Endothelial cell of umbilical vein (primary cell): ENCODE results near the gene GNB5. TPM values are rescaled to one million over a fixed set of nuclear protein-coding genes. Genes with fewer than 3 reads are reported as not detected.

Source experiments
- BruUV-seq: library from RNA; stranded (reverse); fragments of 400-500 nt; replicated peaks from 2 replicates; lab custom pipeline; 2021; lab: Mats Ljungman, UMichigan
- CTCF ChIA-PET: fragments of 300-600, 350-600 bp; sonication (Branson Sonifier 250); formaldehyde crosslinking; loops from one replicate; lab custom pipeline; 2021; ENCODE audit warnings: antibody characterized with exemption, inconsistent platforms; lab: Charles Lee
- POLR2A ChIA-PET: fragments of 300-600, 350-600 bp; sonication (Branson Sonifier 250); formaldehyde crosslinking; loops from one replicate; lab custom pipeline; 2021; ENCODE audit warnings: antibody characterized with exemption, inconsistent platforms; lab: Charles Lee
- DNase-seq: peaks from one replicate; pipeline ENCODE4 v3.0.0-alpha.2; 2011; ENCODE audit warnings: low read depth, low spot score
- FAIRE-seq: peaks from 2 replicates; lab custom pipeline; 2011; peaks lifted over from hg19 to GRCh38; lab: Jason Lieb, UNC
- H2AFZ ChIP-seq: 2 replicates; pipeline ENCODE4 v1.6.0; 2012; ENCODE audit warnings: low read depth, low read length, control low read depth, inconsistent platforms
- H3K27ac ChIP-seq: 2 replicates; pipeline ENCODE4 v1.5.1; 2011; ENCODE audit warnings: low read depth, mild to moderate bottlenecking, control low read depth, low read length, moderate library complexity; ENCODE audit not compliant: insufficient read depth
- H3K27me3 ChIP-seq, 2 experiments: 2 replicates each; pipeline versions ENCODE4 v1.6.0 to v1.6.1; 2011; ENCODE audit warnings: low read length in 2 of 2, mixed read lengths in 1 of 2; ENCODE audit not compliant: control insufficient read depth in 2 of 2, insufficient read depth in 2 of 2
- H3K36me3 ChIP-seq, 2 experiments: 2 replicates in 1 of 2; 3 replicates in 1 of 2; pipeline ENCODE4 v1.5.1; 2011; ENCODE audit warnings: low read length in 2 of 2, mild to moderate bottlenecking in 1 of 2, moderate library complexity in 1 of 2; ENCODE audit not compliant: control insufficient read depth in 2 of 2, insufficient read depth in 2 of 2; ENCODE audit errors: extremely low read depth in 1 of 2
- H3K4me1 ChIP-seq: 3 replicates; pipeline ENCODE4 v1.5.1; 2011; ENCODE audit warnings: mild to moderate bottlenecking, low read length; ENCODE audit not compliant: control insufficient read depth, insufficient read depth; ENCODE audit errors: extremely low read depth
- H3K4me2 ChIP-seq: 2 replicates; pipeline ENCODE4 v1.6.1; 2011; ENCODE audit warnings: low read length, control low read depth, mixed read lengths; ENCODE audit not compliant: insufficient read depth
- H3K4me3 ChIP-seq, 3 experiments: fragments of 200-600 bp in 1 of 3; sonication (generic), shearing (Covaris generic) in 1 of 3; replicated peaks in 1 of 3; 2 replicates each; pipeline ENCODE4 v1.5.1; 2011 to 2016; ENCODE audit warnings: control low read depth in 3 of 3, low read length in 3 of 3, mild to moderate bottlenecking in 2 of 3, inconsistent platforms in 1 of 3, low read depth in 1 of 3, moderate library complexity in 1 of 3; ENCODE audit not compliant: insufficient read depth in 1 of 3
- H3K79me2 ChIP-seq: 2 replicates; pipeline ENCODE4 v1.6.0; 2012; ENCODE audit warnings: low read length, inconsistent platforms; ENCODE audit not compliant: control insufficient read depth, insufficient read depth
- H3K9ac ChIP-seq: replicated peaks from 2 replicates; pipeline ENCODE3; 2011; ENCODE audit warnings: low read length, control low read depth; ENCODE audit not compliant: insufficient read depth; ENCODE audit errors: extremely low read depth
- H3K9me1 ChIP-seq: replicated peaks from 3 replicates; pipeline ENCODE4 v1.6.0; 2011; ENCODE audit warnings: mild to moderate bottlenecking, low read length; ENCODE audit not compliant: control insufficient read depth, insufficient read depth; ENCODE audit errors: extremely low read depth
- H3K9me3 ChIP-seq: replicated peaks from 2 replicates; pipeline ENCODE4 v1.5.1; 2012; ENCODE audit warnings: low read length, inconsistent platforms; ENCODE audit not compliant: control insufficient read depth, insufficient read depth
- H4K20me1 ChIP-seq: replicated peaks from 2 replicates; pipeline ENCODE3; 2011; ENCODE audit warnings: mild to moderate bottlenecking, low read length; ENCODE audit not compliant: control insufficient read depth, insufficient read depth; ENCODE audit errors: extremely low read depth
- EZH2 ChIP-seq: IDR thresholded peaks from 2 replicates; pipeline ENCODE4 v1.6.1; 2012; ENCODE audit warnings: borderline replicate concordance, low read depth, mild to moderate bottlenecking, moderate library complexity, low read length, inconsistent platforms; ENCODE audit not compliant: severe bottlenecking
- FOS ChIP-seq: IDR thresholded peaks from 2 replicates; pipeline ENCODE4 v1.6.1; 2011; ENCODE audit warnings: mild to moderate bottlenecking, low read length, moderate library complexity, borderline replicate concordance; ENCODE audit not compliant: insufficient read depth
- GATA2 ChIP-seq: IDR thresholded peaks from 2 replicates; pipeline ENCODE4 v1.7.0; 2011; ENCODE audit warnings: low read depth, mild to moderate bottlenecking, moderate library complexity, mixed read lengths, low read length; ENCODE audit not compliant: insufficient read length, insufficient read depth
- JUN ChIP-seq: IDR thresholded peaks from 2 replicates; pipeline ENCODE4 v1.6.1; 2011; ENCODE audit warnings: borderline replicate concordance, low read depth; ENCODE audit not compliant: insufficient read length, insufficient read depth
- MYC ChIP-seq: IDR thresholded peaks from one replicate; pipeline ENCODE4 v1.6.1; 2011; ENCODE audit warnings: mild to moderate bottlenecking, low read depth, low read length
- POLR2A ChIP-seq: IDR thresholded peaks from 2 replicates; pipeline ENCODE4 v1.6.1; 2012; ENCODE audit warnings: low read depth, mild to moderate bottlenecking, control low read depth, low read length
- POLR2AphosphoS5 ChIP-seq: IDR thresholded peaks from 2 replicates; pipeline ENCODE4 v1.6.1; 2012; ENCODE audit warnings: low read depth, mild to moderate bottlenecking, control low read depth, low read length, moderate library complexity; ENCODE audit not compliant: insufficient read depth
- dilution Hi-C: fragments of 300-500 bp; cut with MboI; formaldehyde crosslinking; loops from one replicate; pipeline ENCODE4 v1.15.0; 2019; ENCODE audit warnings: low sequenced_read_pairs; ENCODE audit not compliant: extremely low pct_ligation_motif_present
- intact Hi-C: fragments of 100-400 bp; cut with micrococcal nuclease; formaldehyde crosslinking; loops from one replicate; pipeline ENCODE4 v1.10.0; 2022
- polyA plus RNA-seq, 4 experiments: library from polyadenylated mRNA; depleted of rRNA in 3 of 4; stranded (reverse) in 3 of 4; unstranded in 1 of 4; fragments of >200 nt; gene quantifications; 2 replicates each; pipeline versions ENCODE4 v1.2.1 to v1.2.3, GENCODE V29; 2011 to 2012; ENCODE audit warnings: missing spikeins in 1 of 4
- total RNA-seq: library from RNA; stranded (reverse); gene quantifications from 2 replicates; pipeline ENCODE4 v1.2.3, GENCODE V29; 2021
- TF ChIP-seq, protein P1 (sequence below): IDR thresholded peaks from 2 replicates; pipeline ENCODE4 v1.6.1; 2011; ENCODE audit not compliant: insufficient read depth, insufficient read length
- TF ChIP-seq, protein P2 (sequence below), 2 donors: IDR thresholded peaks; 1 replicate in 1 of 2; 2 replicates in 1 of 2; pipeline ENCODE4 v1.5.1; 2011; ENCODE audit warnings: low read length in 2 of 2, mild to moderate bottlenecking in 2 of 2, moderate library complexity in 2 of 2, control low read depth in 1 of 2, inconsistent platforms in 1 of 2, low read depth in 1 of 2; ENCODE audit not compliant: insufficient read depth in 1 of 2; ENCODE audit errors: extremely low read depth in 1 of 2

GNB5 gene
- total and polyA plus RNA-seq, 2 donors (not counting 3 experiments of a cell fraction or from before 2014, with no cell fraction given): 15.6 to 16.8 TPM

DNA sequence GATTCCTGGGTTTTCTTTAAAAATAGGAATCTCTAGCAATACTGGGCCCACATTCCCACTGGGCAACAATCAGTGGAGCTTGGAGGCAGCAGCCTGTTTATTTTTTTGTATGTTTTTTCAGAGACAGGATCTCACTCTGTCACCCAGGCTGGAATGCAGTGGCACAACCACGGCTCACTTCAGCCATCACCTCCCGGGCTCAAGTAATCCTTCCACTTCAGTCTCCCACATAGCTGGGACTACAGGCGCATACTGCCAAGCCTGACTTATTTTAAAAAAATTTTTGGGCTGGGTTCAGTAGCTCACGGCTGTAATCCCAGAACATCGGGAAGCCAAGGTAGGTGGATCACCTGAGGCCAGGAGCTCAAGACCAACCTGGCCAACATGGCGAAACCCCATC is 29.1 kb upstream of the GNB5 start:
- DNase-seq (no peak), FAIRE-seq (no peak)
- Histone ChIP-seq H3K4me1 (no peaks in the 10 kb centered on the region), H4K20me1 (no peaks in the 10 kb centered on the region), H3K9ac (no peak overlapping the region), H3K9me1 (no peaks in the 10 kb centered on the region), H3K79me2 (no peaks in the 10 kb centered on the region), H3K27me3 (no peaks in the 10 kb centered on the region), H3K36me3 (peaks cover 0 to 6% of the 10 kb centered on the region in 2 experiments), H3K4me2 (no peak overlapping the region), H3K4me3 (no peak overlapping the region), H2AFZ (no peak overlapping the region), H3K9me3 (no peaks in the 10 kb centered on the region), H3K27ac (no peak overlapping the region)
- no TSS peak for BruUV-seq
- CTCF ChIA-PET: no interaction called here
- intact Hi-C loops (loop anchor here (10.0 kb wide), 1 partner anchor 315 kb away; no protein-coding TSS in a partner anchor), dilution Hi-C loops (no loop called here)
- POLR2A ChIA-PET: no interaction called here
- TF ChIP-seq MYC (no peak), EZH2 (no peak), POLR2A (no peak), FOS (no peak), POLR2AphosphoS5 (no peak), GATA2 (no peak), JUN (no peak)
- TF ChIP-seq, protein P1, sequence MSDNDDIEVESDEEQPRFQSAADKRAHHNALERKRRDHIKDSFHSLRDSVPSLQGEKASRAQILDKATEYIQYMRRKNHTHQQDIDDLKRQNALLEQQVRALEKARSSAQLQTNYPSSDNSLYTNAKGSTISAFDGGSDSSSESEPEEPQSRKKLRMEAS: no peak
- TF ChIP-seq, protein P2, sequence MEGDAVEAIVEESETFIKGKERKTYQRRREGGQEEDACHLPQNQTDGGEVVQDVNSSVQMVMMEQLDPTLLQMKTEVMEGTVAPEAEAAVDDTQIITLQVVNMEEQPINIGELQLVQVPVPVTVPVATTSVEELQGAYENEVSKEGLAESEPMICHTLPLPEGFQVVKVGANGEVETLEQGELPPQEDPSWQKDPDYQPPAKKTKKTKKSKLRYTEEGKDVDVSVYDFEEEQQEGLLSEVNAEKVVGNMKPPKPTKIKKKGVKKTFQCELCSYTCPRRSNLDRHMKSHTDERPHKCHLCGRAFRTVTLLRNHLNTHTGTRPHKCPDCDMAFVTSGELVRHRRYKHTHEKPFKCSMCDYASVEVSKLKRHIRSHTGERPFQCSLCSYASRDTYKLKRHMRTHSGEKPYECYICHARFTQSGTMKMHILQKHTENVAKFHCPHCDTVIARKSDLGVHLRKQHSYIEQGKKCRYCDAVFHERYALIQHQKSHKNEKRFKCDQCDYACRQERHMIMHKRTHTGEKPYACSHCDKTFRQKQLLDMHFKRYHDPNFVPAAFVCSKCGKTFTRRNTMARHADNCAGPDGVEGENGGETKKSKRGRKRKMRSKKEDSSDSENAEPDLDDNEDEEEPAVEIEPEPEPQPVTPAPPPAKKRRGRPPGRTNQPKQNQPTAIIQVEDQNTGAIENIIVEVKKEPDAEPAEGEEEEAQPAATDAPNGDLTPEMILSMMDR (IDR thresholded peaks at IDR 0.05; ENCODE audit: extremely low read depth in 1 of 2, insufficient read depth in 1 of 2, low read depth in 1 of 2, low read length in 2 of 2): no peak
